Daoy (cell line): ENCODE measurements around the gene PDXP. TPM values are rescaled to one million over a fixed set of nuclear protein-coding genes. Genes with fewer than 3 reads are reported as not detected.
"Not testable (repeated sequence)": the region's sequence is repeated elsewhere in the genome, so short reads cannot be mapped to it uniquely, and the experiment has no call there.

ENCODE experiments used
- DNase-seq: peaks from one replicate; pipeline ENCODE4 v3.0.0-alpha.2; 2015; ENCODE audit warnings: low read depth
- total RNA-seq: library from RNA; depleted of rRNA; stranded (reverse); fragments of >200 nt; shearing (Covaris generic); gene quantifications from 2 replicates; pipeline ENCODE4 v1.2.3, GENCODE V29; 2014; rRNA removed

PDXP gene
- 29.2 and 32.0 TPM in 2 replicates for total RNA-seq

- peak; percentile 100 for DNase-seq
Observed at GRCh38 chr22:37658133-37659065, at the start of gene PDXP. Gene PDXP, plus strand, starts transcription at chr22:37658723. Its CDS starts 60 bp downstream, at chr22:37658783.

- DNase-seq = no peak
Observed at GRCh38 chr22:37609240-37610152, 49.0 kb upstream of the PDXP start.

- DNase-seq = not testable (repeated sequence)
Observed at GRCh38 chr22:37610153-37610475, 48.4 kb upstream of the PDXP start.

GRCh38 chr22:37610480-37611129 is 47.9 kb upstream of the PDXP start:
- no peak for DNase-seq

GRCh38 chr22:37611207-37611606 is 47.3 kb upstream of the PDXP start:
- no peak for DNase-seq

GRCh38 chr22:37616201-37617083 is 42.1 kb upstream of the PDXP start:
- no peak for DNase-seq

GRCh38 chr22:37617431-37617830 is 41.1 kb upstream of the PDXP start:
- no peak for DNase-seq

- no peak for DNase-seq
Observed at GRCh38 chr22:37618072-37618656, 40.4 kb upstream of the PDXP start.

GRCh38 chr22:37618674-37619073 is 39.8 kb upstream of the PDXP start:
- DNase-seq = no peak

- no peak for DNase-seq
Observed at GRCh38 chr22:37619991-37620390, 38.5 kb upstream of the PDXP start.

- no peak for DNase-seq
Observed at GRCh38 chr22:37621352-37621860, 37.1 kb upstream of the PDXP start.

- DNase-seq = peak; percentile 46
Observed at GRCh38 chr22:37623075-37624016, 35.2 kb upstream of the PDXP start.

GRCh38 chr22:37624017-37624365 is 34.5 kb upstream of the PDXP start:
- no peak for DNase-seq

- DNase-seq = no peak
Observed at GRCh38 chr22:37624876-37625275, 33.6 kb upstream of the PDXP start.

GRCh38 chr22:37625737-37626136 is 32.8 kb upstream of the PDXP start:
- no peak for DNase-seq

- peak; percentile 75 for DNase-seq
Observed at GRCh38 chr22:37626144-37626543, 32.4 kb upstream of the PDXP start.

- no peak for DNase-seq
Observed at GRCh38 chr22:37626556-37627075, 31.9 kb upstream of the PDXP start.

GRCh38 chr22:37627121-37627520 is 31.4 kb upstream of the PDXP start:
- no peak for DNase-seq

- no peak for DNase-seq
Observed at GRCh38 chr22:37627545-37627944, 31.0 kb upstream of the PDXP start.
